ENCODE measurements around the gene LAMTOR4. TPM values are rescaled to one million over a fixed set of nuclear protein-coding genes. Genes with fewer than 3 reads are reported as not detected.
A peak's percentile ranks its signal among the peaks of the same experiment; 100 is the strongest.
"Not testable (repeated sequence)": the region's sequence is repeated elsewhere in the genome, so short reads cannot be mapped to it uniquely, and the experiment has no call there.

Gene LAMTOR4
- total and polyA plus RNA-seq, 7 experiments from 2014 or later: 132 to 555 (median 192) TPM

DNA sequence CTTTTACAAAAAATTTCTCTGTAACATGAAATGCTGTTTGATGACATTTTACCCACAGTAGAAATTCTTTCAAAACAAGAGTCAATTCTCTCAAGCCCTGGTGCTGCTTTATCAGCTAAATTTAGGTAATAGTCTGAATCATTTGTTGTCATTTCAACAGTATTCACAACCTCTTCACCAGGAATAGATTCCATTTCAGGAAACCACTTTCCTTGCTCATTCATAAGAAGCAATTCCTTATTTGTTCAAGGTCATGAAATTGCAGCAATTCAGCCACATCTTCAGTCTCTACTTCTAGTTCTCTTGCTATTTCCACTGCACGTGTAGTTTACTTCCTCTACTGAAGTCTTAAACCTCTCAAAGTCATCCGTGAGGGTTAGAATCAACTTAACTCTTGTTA is 43.1 kb downstream of the LAMTOR4 start:
- Histone ChIP-seq H3K4me1 (ENCODE audit: control insufficient read depth in 2 of 2, insufficient read depth in 2 of 2, low read length in 2 of 2) (peaks cover 0 to 22% of the 10 kb centered on the region in 2 donors), H3K4me3 (ENCODE audit: low read length) (no peak overlapping the region), H3K27me3 (ENCODE audit: control insufficient read depth in 2 of 2, insufficient read depth in 2 of 2, low read length in 2 of 2) (no peaks in the 10 kb centered on the region), H3K9me3 (ENCODE audit: control insufficient read depth in 2 of 3, low read length in 3 of 3) (no peaks in the 10 kb centered on the region), H3K36me3 (ENCODE audit: control insufficient read depth in 2 of 3, insufficient read depth in 3 of 3, low read length in 3 of 3) (no peaks in the 10 kb centered on the region), H3K27ac (ENCODE audit: low read depth, low read length) (no peak overlapping the region)
- no peak for ATAC-seq
- intact Hi-C loops (cut with micrococcal nuclease): no loop called here
- POLR2A ChIA-PET: interaction anchor here (0.6 to 1.2 kb wide), 3 partner anchors 9 to 37 kb away, joined by 3 to 6 read pairs (median 3); partner anchors contain the start of gene STAG3
- CTCF ChIA-PET: interaction anchor here (1.5 kb wide), 1 partner anchor 27 kb away, joined by 3 read pairs; no protein-coding TSS in a partner anchor
- Mint-ChIP-seq H3K9me3 (no peaks in the 10 kb centered on the region), H3K4me3 (peak overlapping the region in 9 of 10 donors; percentile 5 to 75 (median 49)), H3K27ac (peak overlapping the region in 8 of 9 donors; percentile 54 to 86 (median 82)), H3K36me3 (peaks cover 0 to 9% (median 0%) of the 10 kb centered on the region in 5 donors), H3K4me1 (peaks cover 16 to 61% (median 55%) of the 10 kb centered on the region in 7 donors), H3K27me3 (no peaks in the 10 kb centered on the region)
- DNase-seq: peak in 2 of 9 donors; percentile 20 to 35

DNA sequence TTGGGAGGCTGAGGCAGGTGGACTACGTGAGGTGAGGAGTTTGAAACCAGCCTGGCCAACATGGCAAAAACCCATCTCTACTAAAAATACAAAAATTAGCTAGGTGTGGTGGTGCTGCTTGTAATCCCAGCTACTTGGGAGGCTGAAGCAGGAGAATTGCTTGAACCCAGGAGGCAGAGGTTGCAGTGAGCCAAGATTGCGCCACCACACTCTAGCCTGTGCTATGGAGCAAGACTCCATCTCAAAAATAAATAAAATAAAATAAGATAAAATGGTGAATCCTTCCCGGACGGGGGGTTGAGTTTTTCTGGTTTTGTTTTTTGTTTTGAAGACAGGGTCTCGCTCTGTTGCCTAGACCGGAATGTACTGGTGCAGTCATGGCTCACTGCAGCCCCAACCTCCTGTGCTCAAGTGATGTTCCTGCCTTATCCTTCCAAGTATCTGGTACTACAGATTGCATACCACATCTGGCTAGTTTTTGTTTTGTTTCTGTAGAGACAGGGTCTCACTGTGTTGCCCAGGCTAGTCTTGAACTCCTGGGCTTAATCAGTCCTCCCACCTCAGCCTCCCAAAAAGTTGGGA is 43.7 kb downstream of the LAMTOR4 start:
- H3K27me3 Mint-ChIP-seq; H3K9me3 Mint-ChIP-seq; H3K36me3 Mint-ChIP-seq; intact Hi-C loops (cut with micrococcal nuclease); ATAC-seq; H3K4me3 ChIP-seq (ENCODE audit: low read length); DNase-seq; H3K36me3 ChIP-seq (ENCODE audit: control insufficient read depth in 2 of 3, insufficient read depth in 3 of 3, low read length in 3 of 3); H3K27me3 ChIP-seq (ENCODE audit: control insufficient read depth in 2 of 2, insufficient read depth in 2 of 2, low read length in 2 of 2); H3K9me3 ChIP-seq (ENCODE audit: control insufficient read depth in 2 of 3, low read length in 3 of 3): not testable (repeated sequence)
- peak overlapping the region; percentile 0 for H3K27ac ChIP-seq (ENCODE audit: low read depth, low read length)
- peak overlapping the region in 8 of 10 donors; percentile 5 to 75 (median 50) for H3K4me3 Mint-ChIP-seq
- H3K27ac Mint-ChIP-seq: peak overlapping the region in 8 of 9 donors; percentile 68 to 86 (median 83)
- ChIA-PET CTCF (interaction anchor here (0.5 to 1.6 kb wide), 7 partner anchors 19 to 44 kb away, joined by 3 to 5 read pairs (median 4); partner anchors contain the start of gene LAMTOR4), POLR2A (interaction anchor here (0.6 to 1.2 kb wide), 3 partner anchors 14 to 47 kb away, joined by 3 to 6 read pairs (median 6); partner anchors contain the start of gene STAG3)
- H3K4me1 Mint-ChIP-seq: peaks cover 16 to 61% (median 55%) of the 10 kb centered on the region in 7 donors
- peaks cover 0 to 22% of the 10 kb centered on the region in 2 donors for H3K4me1 ChIP-seq (ENCODE audit: control insufficient read depth in 2 of 2, insufficient read depth in 2 of 2, low read length in 2 of 2)

DNA sequence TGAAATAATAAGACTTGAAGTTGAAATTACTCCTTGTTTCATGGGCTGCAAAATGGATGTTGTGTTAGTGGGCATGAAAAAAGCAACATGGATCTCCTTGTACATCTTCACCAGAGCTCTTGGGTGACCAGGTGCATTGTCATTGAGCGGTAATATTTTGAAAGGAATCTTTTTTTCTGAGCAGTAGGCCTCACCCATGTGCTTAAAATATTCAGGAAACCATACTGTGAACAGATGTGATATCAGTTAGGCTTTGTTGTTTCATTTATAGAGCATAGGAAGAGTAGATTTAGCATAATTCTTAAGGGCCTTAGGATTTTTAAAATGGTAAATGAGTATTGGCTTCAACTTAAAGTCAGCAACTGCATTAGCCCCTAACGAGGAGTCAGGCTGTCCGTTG is 44.3 kb downstream of the LAMTOR4 start:
- H3K27ac Mint-ChIP-seq: peak overlapping the region in 8 of 9 donors; percentile 3 to 86 (median 68)
- ATAC-seq (no peak), DNase-seq (peak in 1 of 9 donors; percentile 21)
- no peaks in the 10 kb centered on the region for H3K27me3 Mint-ChIP-seq
- Histone ChIP-seq H3K4me1 (ENCODE audit: control insufficient read depth in 2 of 2, insufficient read depth in 2 of 2, low read length in 2 of 2) (peaks cover 0 to 22% of the 10 kb centered on the region in 2 donors), H3K27ac (ENCODE audit: low read depth, low read length) (peak overlapping the region; percentile 0), H3K9me3 (ENCODE audit: control insufficient read depth in 2 of 3, low read length in 3 of 3) (no peaks in the 10 kb centered on the region), H3K27me3 (ENCODE audit: control insufficient read depth in 2 of 2, insufficient read depth in 2 of 2, low read length in 2 of 2) (no peaks in the 10 kb centered on the region), H3K4me3 (ENCODE audit: low read length) (no peak overlapping the region), H3K36me3 (ENCODE audit: control insufficient read depth in 2 of 3, insufficient read depth in 3 of 3, low read length in 3 of 3) (no peaks in the 10 kb centered on the region)
- peaks cover 0 to 9% (median 0%) of the 10 kb centered on the region in 5 donors for H3K36me3 Mint-ChIP-seq
- H3K4me3 Mint-ChIP-seq: peak overlapping the region in 5 of 10 donors; percentile 22 to 75 (median 37)
- intact Hi-C loops (cut with micrococcal nuclease): no loop called here
- peaks cover 16 to 61% (median 55%) of the 10 kb centered on the region in 7 donors for H3K4me1 Mint-ChIP-seq
- ChIA-PET CTCF (interaction anchor here (0.5 to 1.6 kb wide), 7 partner anchors 11 to 44 kb away, joined by 3 to 5 read pairs (median 4); partner anchors contain the start of gene LAMTOR4), POLR2A (interaction anchor here (0.6 to 1.9 kb wide), 5 partner anchors 15 to 48 kb away, joined by 3 to 8 read pairs (median 6); partner anchors contain the start of gene STAG3)
- H3K9me3 Mint-ChIP-seq: no peaks in the 10 kb centered on the region

DNA sequence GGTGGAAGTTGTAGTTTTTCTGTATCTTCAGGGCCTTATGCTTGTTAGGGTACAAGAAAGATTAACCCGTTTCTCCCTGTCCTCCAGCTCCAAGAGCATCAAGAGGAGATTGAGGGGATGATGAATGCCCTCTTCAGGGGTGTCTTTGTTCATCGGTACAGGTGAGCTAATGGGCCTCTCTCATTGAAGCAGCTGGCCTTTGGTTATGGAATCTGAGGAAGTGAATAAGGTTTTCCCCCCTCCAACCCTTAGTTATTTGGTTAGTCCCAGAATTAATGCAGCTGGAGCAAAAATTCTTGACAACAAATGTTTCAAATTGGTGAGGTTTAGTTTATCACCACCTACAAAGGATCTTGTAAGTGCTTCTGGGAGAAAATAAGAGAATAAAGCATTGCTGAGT is 46.5 kb downstream of the LAMTOR4 start:
- Histone ChIP-seq H3K27me3 (ENCODE audit: control insufficient read depth in 2 of 2, insufficient read depth in 2 of 2, low read length in 2 of 2) (no peaks in the 10 kb centered on the region), H3K4me3 (ENCODE audit: low read length) (no peak overlapping the region), H3K36me3 (ENCODE audit: control insufficient read depth in 2 of 3, insufficient read depth in 3 of 3, low read length in 3 of 3) (no peaks in the 10 kb centered on the region), H3K27ac (ENCODE audit: low read depth, low read length) (no peak overlapping the region), H3K9me3 (ENCODE audit: control insufficient read depth in 2 of 3, low read length in 3 of 3) (no peaks in the 10 kb centered on the region), H3K4me1 (ENCODE audit: control insufficient read depth in 2 of 2, insufficient read depth in 2 of 2, low read length in 2 of 2) (peaks cover 0 to 18% of the 10 kb centered on the region in 2 donors)
- intact Hi-C loops (cut with micrococcal nuclease): no loop called here
- Mint-ChIP-seq H3K4me3 (peak overlapping the region in 1 of 10 donors; percentile 10), H3K9me3 (no peaks in the 10 kb centered on the region), H3K36me3 (peaks cover 0 to 14% (median 0%) of the 10 kb centered on the region in 5 donors), H3K4me1 (peaks cover 9 to 58% (median 49%) of the 10 kb centered on the region in 7 donors), H3K27ac (peak overlapping the region in 3 of 9 donors; percentile 10 to 60 (median 41)), H3K27me3 (no peaks in the 10 kb centered on the region)
- ChIA-PET CTCF (interaction anchor here (1.0 to 1.8 kb wide), 6 partner anchors 12 to 62 kb away, joined by 3 to 10 read pairs (median 4); partner anchors contain the start of gene LAMTOR4), POLR2A (interaction anchor here (0.6 to 1.5 kb wide), 5 partner anchors 16 to 46 kb away, joined by 3 to 4 read pairs (median 3); partner anchors contain the start of gene LAMTOR4)
- no peak for DNase-seq
- no peak for ATAC-seq

DNA sequence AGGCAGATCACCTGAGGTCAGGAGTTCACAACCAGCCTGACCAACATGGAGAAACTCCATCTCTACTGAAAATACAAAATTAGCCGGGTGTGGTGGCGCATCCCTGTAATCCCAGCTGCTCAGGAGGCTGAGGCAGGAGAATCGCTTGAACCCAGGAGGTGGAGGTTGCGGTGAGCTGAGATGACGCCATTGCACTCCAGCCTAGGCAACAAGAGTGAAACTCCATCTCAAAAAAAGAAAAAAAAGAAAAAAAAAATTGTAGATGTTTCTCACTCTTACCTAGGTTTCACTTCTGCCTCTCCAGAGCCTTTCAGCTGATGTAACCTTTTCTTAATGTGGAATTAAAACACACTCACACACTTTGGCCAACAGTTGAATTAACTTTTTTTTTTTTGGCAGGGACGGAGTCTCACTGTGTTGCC is 47.2 kb downstream of the LAMTOR4 start:
- peaks cover 0 to 15% of the 10 kb centered on the region in 2 donors for H3K4me1 ChIP-seq (ENCODE audit: control insufficient read depth in 2 of 2, insufficient read depth in 2 of 2, low read length in 2 of 2)
- H3K36me3 ChIP-seq (ENCODE audit: control insufficient read depth in 2 of 3, insufficient read depth in 3 of 3, low read length in 3 of 3); intact Hi-C loops (cut with micrococcal nuclease); H3K4me3 ChIP-seq (ENCODE audit: low read length); H3K9me3 ChIP-seq (ENCODE audit: control insufficient read depth in 2 of 3, low read length in 3 of 3); H3K4me3 Mint-ChIP-seq; H3K27me3 ChIP-seq (ENCODE audit: control insufficient read depth in 2 of 2, insufficient read depth in 2 of 2, low read length in 2 of 2); H3K27me3 Mint-ChIP-seq; ATAC-seq; DNase-seq; H3K27ac ChIP-seq (ENCODE audit: low read depth, low read length); H3K27ac Mint-ChIP-seq; H3K9me3 Mint-ChIP-seq: not testable (repeated sequence)
- Mint-ChIP-seq H3K36me3 (peaks cover 0 to 14% (median 0%) of the 10 kb centered on the region in 5 donors), H3K4me1 (peaks cover 7 to 52% (median 42%) of the 10 kb centered on the region in 7 donors)
- ChIA-PET POLR2A (interaction anchor here (0.6 to 1.5 kb wide), 5 partner anchors 15 to 356 kb away, joined by 3 to 4 read pairs (median 3); no protein-coding TSS in a partner anchor), CTCF (interaction anchor here (0.6 to 0.8 kb wide), 3 partner anchors 62 to 132 kb away, joined by 4 to 7 read pairs (median 6); no protein-coding TSS in a partner anchor)

DNA sequence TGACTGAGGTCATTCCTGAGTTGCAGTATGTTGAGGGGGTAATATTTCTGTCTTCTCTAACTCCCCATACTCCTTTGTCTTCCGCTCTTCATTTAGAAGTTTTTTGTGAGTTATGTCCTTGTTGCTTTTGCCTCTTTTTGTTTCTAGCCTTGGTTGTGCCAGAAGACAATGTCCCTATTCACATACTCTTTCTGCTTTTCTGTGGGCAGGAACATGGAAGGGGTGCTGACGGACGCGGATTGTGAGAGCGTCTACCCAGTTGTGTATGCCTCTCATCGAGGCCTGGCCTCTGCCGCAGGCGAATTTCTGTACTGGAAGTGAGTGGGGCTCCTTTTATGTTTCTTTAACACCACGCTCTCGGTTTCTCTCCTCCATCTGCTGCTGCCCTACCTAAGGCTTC is 49.5 kb downstream of the LAMTOR4 start:
- peaks cover 0 to 28% (median 21%) of the 10 kb centered on the region in 7 donors for H3K4me1 Mint-ChIP-seq
- Histone ChIP-seq H3K4me1 (ENCODE audit: control insufficient read depth in 2 of 2, insufficient read depth in 2 of 2, low read length in 2 of 2) (peaks cover 0 to 4% of the 10 kb centered on the region in 2 donors), H3K9me3 (ENCODE audit: control insufficient read depth in 2 of 3, low read length in 3 of 3) (no peaks in the 10 kb centered on the region), H3K4me3 (ENCODE audit: low read length) (no peak overlapping the region), H3K27me3 (ENCODE audit: control insufficient read depth in 2 of 2, insufficient read depth in 2 of 2, low read length in 2 of 2) (no peaks in the 10 kb centered on the region), H3K27ac (ENCODE audit: low read depth, low read length) (no peak overlapping the region), H3K36me3 (ENCODE audit: control insufficient read depth in 2 of 3, insufficient read depth in 3 of 3, low read length in 3 of 3) (no peaks in the 10 kb centered on the region)
- POLR2A ChIA-PET: no interaction called here
- H3K9me3 Mint-ChIP-seq: no peaks in the 10 kb centered on the region
- H3K27ac Mint-ChIP-seq: peak overlapping the region in 1 of 9 donors; percentile 31
- H3K4me3 Mint-ChIP-seq: no peak overlapping the region
- ATAC-seq: no peak
- DNase-seq: no peak
- CTCF ChIA-PET: interaction anchor here (1.2 kb wide), 1 partner anchor 13 kb away, joined by 3 read pairs; no protein-coding TSS in a partner anchor
- intact Hi-C loops (cut with micrococcal nuclease): no loop called here
- H3K36me3 Mint-ChIP-seq: peaks cover 0 to 12% (median 0%) of the 10 kb centered on the region in 5 donors
- H3K27me3 Mint-ChIP-seq: no peaks in the 10 kb centered on the region
